ENCODE results near the gene MRNIP. TPM values are rescaled to one million over a fixed set of nuclear protein-coding genes. Genes with fewer than 3 reads are reported as not detected.
A peak's percentile ranks its signal among the peaks of the same experiment; 100 is the strongest.
"Not testable (repeated sequence)": the region's sequence is repeated elsewhere in the genome, so short reads cannot be mapped to it uniquely, and the experiment has no call there.

The MRNIP gene
- total RNA-seq, 3 donors from 2014 or later: 32.3 to 67.2 (median 48.8) TPM

DNA sequence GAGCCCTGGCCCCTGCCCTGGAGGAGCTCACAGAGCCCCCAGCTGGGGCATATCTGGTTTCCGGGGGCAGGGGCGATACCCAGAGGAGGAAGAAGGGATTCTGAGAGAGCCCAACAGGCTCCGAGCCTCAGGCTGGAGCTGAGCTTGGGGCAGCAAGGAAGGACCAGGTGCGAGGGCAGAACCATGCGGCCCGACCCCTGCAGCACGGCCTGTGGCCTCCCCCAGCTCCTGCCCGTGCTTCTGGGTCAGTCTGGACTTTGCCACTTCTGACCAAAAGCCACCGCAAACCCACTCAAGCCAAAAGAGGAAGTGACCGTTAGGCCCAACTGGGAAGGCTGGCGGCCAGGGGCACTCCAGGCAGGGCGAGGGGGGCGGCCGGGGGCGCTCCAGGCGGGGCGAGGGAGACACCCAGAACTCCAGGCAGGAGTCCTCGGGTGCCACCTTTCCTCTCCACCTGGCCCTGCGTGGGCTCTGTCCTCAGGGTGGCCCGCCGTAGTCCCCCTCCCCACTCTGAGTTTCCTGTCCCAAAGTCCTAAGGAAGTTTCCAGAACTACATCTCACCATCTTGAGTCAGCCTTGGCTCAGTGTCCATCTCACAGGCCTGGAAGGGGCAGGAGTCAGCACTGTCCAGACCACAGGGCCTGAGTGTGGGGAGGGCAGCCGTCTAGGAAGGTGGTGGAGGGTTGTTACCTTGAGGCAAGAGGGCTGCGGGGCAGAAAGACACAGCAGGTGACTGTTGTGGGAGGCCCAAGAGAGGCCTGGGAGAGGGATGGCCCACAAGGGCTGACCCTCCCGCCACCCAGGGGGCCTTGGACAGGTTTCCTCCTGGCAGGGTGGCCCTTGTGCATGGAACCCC, 65.8 kb downstream of the MRNIP start:
- peak overlapping the region; percentile 74 to 94 for H3K27ac ChIP-seq
- H3K4me3 ChIP-seq: peak overlapping the region in 1 of 3 donors; percentile 90
- H3K27me3 ChIP-seq: no peaks in the 10 kb centered on the region
- peaks cover 3 to 17% of the 10 kb centered on the region in 2 donors for H3K4me1 ChIP-seq
- H3K36me3 ChIP-seq: no peaks in the 10 kb centered on the region
- intact Hi-C loops (cut with DNase I; ENCODE audit: low total_unique reads): no loop called here
- no peaks in the 10 kb centered on the region for H3K9me3 ChIP-seq
- no peak for DNase-seq (ENCODE audit: low spot score in 2 of 2)
- TF ChIP-seq, protein P1, sequence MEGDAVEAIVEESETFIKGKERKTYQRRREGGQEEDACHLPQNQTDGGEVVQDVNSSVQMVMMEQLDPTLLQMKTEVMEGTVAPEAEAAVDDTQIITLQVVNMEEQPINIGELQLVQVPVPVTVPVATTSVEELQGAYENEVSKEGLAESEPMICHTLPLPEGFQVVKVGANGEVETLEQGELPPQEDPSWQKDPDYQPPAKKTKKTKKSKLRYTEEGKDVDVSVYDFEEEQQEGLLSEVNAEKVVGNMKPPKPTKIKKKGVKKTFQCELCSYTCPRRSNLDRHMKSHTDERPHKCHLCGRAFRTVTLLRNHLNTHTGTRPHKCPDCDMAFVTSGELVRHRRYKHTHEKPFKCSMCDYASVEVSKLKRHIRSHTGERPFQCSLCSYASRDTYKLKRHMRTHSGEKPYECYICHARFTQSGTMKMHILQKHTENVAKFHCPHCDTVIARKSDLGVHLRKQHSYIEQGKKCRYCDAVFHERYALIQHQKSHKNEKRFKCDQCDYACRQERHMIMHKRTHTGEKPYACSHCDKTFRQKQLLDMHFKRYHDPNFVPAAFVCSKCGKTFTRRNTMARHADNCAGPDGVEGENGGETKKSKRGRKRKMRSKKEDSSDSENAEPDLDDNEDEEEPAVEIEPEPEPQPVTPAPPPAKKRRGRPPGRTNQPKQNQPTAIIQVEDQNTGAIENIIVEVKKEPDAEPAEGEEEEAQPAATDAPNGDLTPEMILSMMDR (IDR thresholded peaks at IDR 0.05): no peak
- no peak for TF ChIP-seq POLR2AphosphoS5 (IDR thresholded peaks at IDR 0.05)
- no peak for TF ChIP-seq POLR2A (IDR thresholded peaks at IDR 0.05)

DNA sequence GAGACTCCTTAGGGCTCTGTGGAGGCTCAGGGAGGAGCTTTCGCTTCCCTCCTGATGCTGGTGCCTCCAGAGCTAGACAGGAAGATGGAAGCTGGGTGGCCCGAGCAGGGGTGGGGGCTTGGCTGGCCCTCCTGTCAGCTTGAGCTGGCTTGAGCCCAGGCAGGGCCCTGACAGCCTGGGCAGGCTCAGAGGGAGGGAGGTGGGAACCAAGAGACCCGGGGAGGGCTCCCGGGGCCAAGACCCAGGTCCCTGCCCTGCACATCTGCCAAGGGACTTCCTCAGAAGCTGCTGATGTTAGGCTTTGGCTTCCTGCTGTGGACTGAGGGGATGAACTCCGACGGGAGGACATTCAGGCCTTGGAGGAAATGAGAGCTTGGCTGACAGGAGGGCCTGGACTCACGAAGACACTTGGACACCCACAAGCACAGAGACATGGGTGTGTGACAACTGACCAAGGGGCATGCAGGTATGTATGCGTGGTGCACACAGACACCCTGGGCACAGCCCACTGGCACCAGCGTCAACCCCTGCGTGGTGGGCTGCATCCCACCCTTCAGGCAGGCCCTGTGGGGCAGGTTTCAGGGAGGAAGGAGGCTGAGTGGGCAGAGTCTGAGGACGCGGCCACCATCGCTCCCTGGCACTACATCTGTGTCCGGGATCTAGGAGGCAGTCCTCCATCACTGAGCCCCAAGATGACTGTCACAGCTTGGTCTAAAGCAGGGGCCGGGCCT, 66.6 kb downstream of the MRNIP start:
- H3K4me3 ChIP-seq: no peak overlapping the region
- intact Hi-C loops (cut with DNase I; ENCODE audit: low total_unique reads): no loop called here
- H3K4me1 ChIP-seq: peaks cover 3 to 17% of the 10 kb centered on the region in 2 donors
- no peaks in the 10 kb centered on the region for H3K9me3 ChIP-seq
- no peaks in the 10 kb centered on the region for H3K36me3 ChIP-seq
- DNase-seq (ENCODE audit: low spot score in 2 of 2): no peak
- TF ChIP-seq, protein P1 (IDR thresholded peaks at IDR 0.05): no peak
- no peak for TF ChIP-seq POLR2AphosphoS5 (IDR thresholded peaks at IDR 0.05)
- H3K27me3 ChIP-seq: no peaks in the 10 kb centered on the region
- peak overlapping the region; percentile 74 to 94 for H3K27ac ChIP-seq

DNA sequence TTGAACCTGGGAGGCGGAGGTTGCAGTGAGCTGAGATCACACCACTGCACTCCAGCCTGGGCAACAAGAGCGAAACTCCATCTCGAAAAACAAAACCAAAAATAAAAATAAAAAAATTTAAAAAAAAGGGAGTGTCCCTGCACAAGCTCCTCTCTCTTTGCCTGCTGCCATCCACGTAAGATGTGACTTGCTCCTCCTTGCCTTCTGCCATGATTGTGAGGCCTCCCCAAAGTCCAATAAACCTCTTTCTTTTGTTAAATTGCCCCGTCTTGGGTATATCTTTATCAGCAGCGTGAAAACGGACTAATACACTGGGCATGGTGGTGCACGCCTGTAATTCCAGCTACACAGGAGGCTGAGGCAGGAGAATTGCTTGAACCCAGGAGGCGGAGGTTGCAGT, 69.3 kb downstream of the MRNIP start:
- intact Hi-C loops (cut with DNase I; ENCODE audit: low total_unique reads); H3K36me3 ChIP-seq; H3K4me3 ChIP-seq; H3K4me1 ChIP-seq; H3K9me3 ChIP-seq; H3K27me3 ChIP-seq; H3K27ac ChIP-seq; DNase-seq (ENCODE audit: low spot score in 2 of 2): not testable (repeated sequence)

- intact Hi-C loops (cut with DNase I; ENCODE audit: low total_unique reads): no loop called here
- TF ChIP-seq POLR2AphosphoS5 (IDR thresholded peaks at IDR 0.05) (no peak), POLR2A (IDR thresholded peaks at IDR 0.05) (no peak)
- TF ChIP-seq, protein P1 (IDR thresholded peaks at IDR 0.05): no peak
- no peak overlapping the region for H3K4me3 ChIP-seq
- H3K9me3 ChIP-seq: no peaks in the 10 kb centered on the region
- DNase-seq (ENCODE audit: low spot score in 2 of 2): no peak
- no peak overlapping the region for H3K27ac ChIP-seq
- H3K36me3 ChIP-seq: no peaks in the 10 kb centered on the region
- H3K27me3 ChIP-seq: no peaks in the 10 kb centered on the region
- H3K4me1 ChIP-seq: no peaks in the 10 kb centered on the region
Measured at GRCh38 chr5:179788193-179788854, 70.3 kb downstream of the MRNIP start.

Other genes with a start within 250 kb of the MRNIP start
- 100 to 1,000 TPM; 577 to 931 (median 621) TPM for gene HNRNPH1, start 235.1 kb downstream of the MRNIP start, total RNA-seq
- gene CBY3, start 177.8 kb downstream of the MRNIP start, total RNA-seq: not detected
- gene CANX, start 159.8 kb downstream of the MRNIP start, total RNA-seq: 100 to 1,000 TPM; 379 to 416 (median 381) TPM
- 10 to 100 TPM; 16.3 to 22.4 (median 21.0) TPM for gene MAML1, start 126.0 kb downstream of the MRNIP start, total RNA-seq
- gene LTC4S, start 64.8 kb downstream of the MRNIP start, total RNA-seq: 1 to 10 TPM; 3.8 to 8.8 (median 6.7) TPM
- 10 to 100 TPM; 43.0 to 73.7 (median 54.6) TPM for gene MGAT4B, start 52.0 kb downstream of the MRNIP start, total RNA-seq
- 100 to 1,000 TPM; 407 to 695 (median 462) TPM for gene SQSTM1, start 37.9 kb downstream of the MRNIP start, total RNA-seq
- 100 to 1,000 TPM in 2 of 3 donors, 10 to 100 TPM in 1; 73.5 to 143 (median 105) TPM for gene TBC1D9B, start 49.1 kb upstream of the MRNIP start, total RNA-seq
- gene RNF130, start 212.9 kb upstream of the MRNIP start, total RNA-seq: 100 to 1,000 TPM; 114 to 267 (median 143) TPM

All from breast epithelium (tissue), 4 donors.